Kidney epithelial cell (primary cell): Measurements from ENCODE around the gene RPS6KL1. TPM values are rescaled to one million over a fixed set of nuclear protein-coding genes. Genes with fewer than 3 reads are reported as not detected.

Source experiments
- DNase-seq: peaks from one replicate; pipeline ENCODE4 v3.0.0-alpha.2; 2010; ENCODE audit warnings: low read depth
- H3K27me3 ChIP-seq: 2 replicates; pipeline ENCODE4 v1.6.0; 2011; ENCODE audit warnings: low read length; ENCODE audit not compliant: control insufficient read depth, insufficient read depth
- H3K36me3 ChIP-seq: 2 replicates; pipeline ENCODE4 v1.5.1; 2011; ENCODE audit warnings: low read length; ENCODE audit not compliant: control insufficient read depth, insufficient read depth
- H3K4me3 ChIP-seq: 2 replicates; pipeline ENCODE4 v1.5.1; 2011; ENCODE audit warnings: low read depth, mild to moderate bottlenecking, control low read depth, low read length
- CTCF ChIP-seq: IDR thresholded peaks from 2 replicates; pipeline ENCODE4 v1.5.1; 2011; ENCODE audit warnings: mild to moderate bottlenecking, moderate library complexity, low read length, control low read depth, inconsistent platforms; ENCODE audit not compliant: insufficient read depth, poor library complexity, severe bottlenecking
- total RNA-seq: library from RNA; depleted of rRNA; stranded (reverse); fragments of >200 nt; gene quantifications from 2 replicates; pipeline ENCODE4 v1.2.3, GENCODE V29; 2015

RPS6KL1 gene
- total RNA-seq, 1 donor from 2014 or later: 20.0 TPM

- Histone ChIP-seq H3K36me3 (no peaks in the 10 kb centered on the region), H3K27me3 (no peaks in the 10 kb centered on the region), H3K4me3 (no peak overlapping the region)
- TF ChIP-seq CTCF: no peak
- no peak for DNase-seq
Observed at GRCh38 chr14:74941676-74942097, 18.6 kb upstream of the RPS6KL1 start.

- Histone ChIP-seq H3K27me3 (no peaks in the 10 kb centered on the region), H3K4me3 (no peak overlapping the region), H3K36me3 (no peaks in the 10 kb centered on the region)
- no peak for TF ChIP-seq CTCF
- DNase-seq: no peak
Observed at GRCh38 chr14:74940956-74941565, 18.0 kb upstream of the RPS6KL1 start.

GRCh38 chr14:74938531-74939495 lies 15.8 kb upstream of the RPS6KL1 start:
- no peak for TF ChIP-seq CTCF
- H3K4me3 ChIP-seq: no peak overlapping the region

DNA sequence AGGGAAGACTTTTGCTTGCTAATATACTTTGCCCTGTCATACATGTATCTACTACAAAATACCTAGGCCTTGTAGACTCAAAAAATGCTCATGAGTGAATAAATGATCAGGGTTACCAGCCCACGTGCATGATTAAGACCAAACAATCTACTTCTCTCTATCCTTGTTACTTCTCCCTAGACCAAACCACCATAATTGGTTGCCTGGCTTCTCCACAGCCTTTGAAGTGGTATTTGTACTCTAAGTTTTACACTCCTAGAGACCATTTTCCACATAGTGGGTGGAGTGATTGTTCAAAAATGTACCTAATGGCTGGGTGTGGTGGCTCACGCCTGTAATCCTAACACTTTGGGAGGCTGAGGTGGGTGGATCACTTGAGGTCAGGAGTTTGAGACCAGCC lies 14.1 kb upstream of the RPS6KL1 start:
- Histone ChIP-seq H3K36me3 (no peaks in the 10 kb centered on the region), H3K27me3 (no peaks in the 10 kb centered on the region), H3K4me3 (no peak overlapping the region)
- no peak for DNase-seq
- no peak for TF ChIP-seq CTCF

More at GRCh38 chr14:74938531-74939495, 15.8 kb upstream of the RPS6KL1 start:
- Histone ChIP-seq H3K27me3 (no peaks in the 10 kb centered on the region), H3K36me3 (no peaks in the 10 kb centered on the region)
- DNase-seq: no peak

- no peak for TF ChIP-seq CTCF
- Histone ChIP-seq H3K27me3 (no peaks in the 10 kb centered on the region), H3K36me3 (no peaks in the 10 kb centered on the region), H3K4me3 (no peak overlapping the region)
- no peak for DNase-seq
Observed at GRCh38 chr14:74936731-74937130, 13.7 kb upstream of the RPS6KL1 start.
